Measurements from ENCODE around the gene LOXL3.

DNA sequence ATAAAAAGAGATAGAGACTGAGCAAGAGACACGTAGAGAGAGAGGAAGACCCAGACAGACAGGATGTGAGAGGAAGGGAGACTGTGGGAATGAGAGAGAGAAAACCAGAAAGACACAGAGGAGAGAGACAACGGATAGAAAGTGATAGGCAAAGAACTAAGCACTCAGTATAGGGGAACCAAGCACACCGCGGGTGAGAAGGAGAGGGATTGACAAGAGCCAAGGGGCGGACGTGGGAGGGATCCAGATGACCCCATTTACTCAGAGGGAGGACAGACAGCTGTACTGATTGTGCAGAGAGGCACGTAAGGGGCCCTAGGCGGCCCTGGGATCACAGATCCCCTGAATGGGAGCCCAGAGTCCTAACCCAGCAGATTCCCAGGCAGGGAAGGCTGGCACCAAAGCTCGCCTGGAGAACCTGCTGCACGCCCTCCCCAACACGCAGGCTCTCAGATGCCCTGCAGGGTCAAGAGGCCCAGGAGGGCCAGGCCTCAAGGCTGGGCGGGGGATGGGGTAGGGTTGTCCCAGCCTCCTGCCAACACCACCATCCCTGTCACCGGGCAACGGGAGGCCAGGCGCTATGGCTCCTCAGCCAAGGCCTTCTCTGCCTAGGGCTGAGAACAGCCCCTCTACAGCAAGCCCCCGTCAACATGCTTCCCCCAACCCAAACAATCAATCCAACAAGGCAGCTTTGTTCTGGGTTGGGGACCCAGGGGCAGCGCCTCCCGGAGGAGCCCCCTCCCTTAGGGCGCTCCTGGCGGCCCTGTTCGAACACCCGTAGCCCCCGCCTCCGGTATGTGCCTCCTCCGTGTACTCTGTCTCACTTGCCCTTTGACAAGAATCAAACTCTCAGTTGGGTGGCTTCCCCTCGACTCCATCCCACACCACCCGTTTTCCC lies 579 bp downstream of the LOXL3 start:
- TF ChIP-seq EP300 (conservative IDR thresholded peaks at IDR 0.05; ENCODE audit: poor library complexity, severe bottlenecking) (no peak), CTCF (IDR thresholded peaks at IDR 0.05; ENCODE audit: poor library complexity, severe bottlenecking) (no peak), EZH2 (IDR thresholded peaks at IDR 0.05; ENCODE audit: borderline replicate concordance, insufficient read depth, low read length, poor library complexity, severe bottlenecking) (no peak), POLR2AphosphoS5 (IDR thresholded peaks at IDR 0.05) (no peak), REST (IDR thresholded peaks at IDR 0.05; ENCODE audit: borderline replicate concordance) (no peak)
